ENCODE data around the gene MIDN.

- TF ChIP-seq, protein P1, sequence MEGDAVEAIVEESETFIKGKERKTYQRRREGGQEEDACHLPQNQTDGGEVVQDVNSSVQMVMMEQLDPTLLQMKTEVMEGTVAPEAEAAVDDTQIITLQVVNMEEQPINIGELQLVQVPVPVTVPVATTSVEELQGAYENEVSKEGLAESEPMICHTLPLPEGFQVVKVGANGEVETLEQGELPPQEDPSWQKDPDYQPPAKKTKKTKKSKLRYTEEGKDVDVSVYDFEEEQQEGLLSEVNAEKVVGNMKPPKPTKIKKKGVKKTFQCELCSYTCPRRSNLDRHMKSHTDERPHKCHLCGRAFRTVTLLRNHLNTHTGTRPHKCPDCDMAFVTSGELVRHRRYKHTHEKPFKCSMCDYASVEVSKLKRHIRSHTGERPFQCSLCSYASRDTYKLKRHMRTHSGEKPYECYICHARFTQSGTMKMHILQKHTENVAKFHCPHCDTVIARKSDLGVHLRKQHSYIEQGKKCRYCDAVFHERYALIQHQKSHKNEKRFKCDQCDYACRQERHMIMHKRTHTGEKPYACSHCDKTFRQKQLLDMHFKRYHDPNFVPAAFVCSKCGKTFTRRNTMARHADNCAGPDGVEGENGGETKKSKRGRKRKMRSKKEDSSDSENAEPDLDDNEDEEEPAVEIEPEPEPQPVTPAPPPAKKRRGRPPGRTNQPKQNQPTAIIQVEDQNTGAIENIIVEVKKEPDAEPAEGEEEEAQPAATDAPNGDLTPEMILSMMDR (conservative IDR thresholded peaks at IDR 0.05; ENCODE audit: low read depth, low read length): no peak
- TF ChIP-seq USF2 (IDR thresholded peaks at IDR 0.05; ENCODE audit: low read depth, low read length) (no peak), NFE2L2 (IDR thresholded peaks at IDR 0.05; ENCODE audit: low read depth, low read length) (no peak), POLR2A (IDR thresholded peaks at IDR 0.05; ENCODE audit: low read depth, low read length) (no peak), CEBPB (IDR thresholded peaks at IDR 0.05; ENCODE audit: low read depth, low read length) (no peak), BHLHE40 (IDR thresholded peaks at IDR 0.05; ENCODE audit: low read depth, low read length) (no peak), ELK1 (IDR thresholded peaks at IDR 0.05; ENCODE audit: borderline replicate concordance, low read depth, low read length) (no peak), FOS (IDR thresholded peaks at IDR 0.05; ENCODE audit: low read depth, low read length) (no peak), RCOR1 (IDR thresholded peaks at IDR 0.05; ENCODE audit: insufficient replicate concordance, low read length) (no peak), CHD1 (IDR thresholded peaks at IDR 0.05; ENCODE audit: low read depth, low read length) (no peak)
Observed at GRCh38 chr19:1214862-1215731, 33.3 kb upstream of the MIDN start.
